HK-2 (cell line): Measurements from ENCODE around the gene TSPYL1.

Source experiments
- DNase-seq: peaks from one replicate; pipeline ENCODE4 v3.0.0-alpha.2; 2018; ENCODE audit not compliant: unreplicated experiment

The TSPYL1 gene

DNA sequence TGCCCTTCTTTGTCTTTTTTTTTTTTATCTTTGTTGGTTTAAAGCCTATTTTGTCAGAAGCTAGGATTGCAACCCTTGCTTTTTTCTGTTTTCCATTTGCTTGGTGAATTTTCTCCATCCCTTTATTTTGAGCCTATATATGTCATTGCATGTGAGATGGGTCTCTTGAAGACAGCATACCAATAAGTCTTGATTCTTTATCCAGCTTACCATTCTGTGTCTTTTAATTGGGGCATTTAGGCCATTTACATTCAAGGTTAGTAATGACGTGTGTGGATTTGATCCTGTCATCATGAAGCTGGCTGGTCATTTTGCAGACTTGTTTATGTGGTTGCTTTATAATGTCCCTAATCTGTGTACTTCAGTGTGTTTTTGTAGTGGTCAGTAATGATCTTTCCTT, 16.4 kb downstream of the TSPYL1 start:
- DNase-seq: no peak

DNA sequence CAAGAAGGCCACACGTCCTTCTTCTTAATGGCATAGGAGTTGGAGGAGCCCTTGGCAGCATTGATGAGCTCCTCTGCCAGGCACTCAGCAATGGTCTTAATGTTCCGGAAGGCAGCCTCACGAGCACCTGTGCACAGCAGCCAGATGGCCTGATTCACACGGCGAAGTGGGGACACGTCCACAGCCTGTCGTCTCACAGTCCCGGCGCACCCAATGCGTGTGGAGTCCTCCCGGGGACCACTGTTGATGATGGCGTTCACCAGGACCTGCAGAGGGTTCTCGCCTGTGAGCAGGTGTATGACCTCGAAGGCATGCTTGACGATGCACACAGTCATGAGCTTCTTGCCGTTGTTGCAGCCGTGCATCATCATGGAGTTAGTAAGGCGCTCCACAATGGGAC, 21.2 kb downstream of the TSPYL1 start:
- no peak for DNase-seq

GRCh38 chr6:116256694-116257093, 23.0 kb downstream of the TSPYL1 start:
- DNase-seq: no peak

DNA sequence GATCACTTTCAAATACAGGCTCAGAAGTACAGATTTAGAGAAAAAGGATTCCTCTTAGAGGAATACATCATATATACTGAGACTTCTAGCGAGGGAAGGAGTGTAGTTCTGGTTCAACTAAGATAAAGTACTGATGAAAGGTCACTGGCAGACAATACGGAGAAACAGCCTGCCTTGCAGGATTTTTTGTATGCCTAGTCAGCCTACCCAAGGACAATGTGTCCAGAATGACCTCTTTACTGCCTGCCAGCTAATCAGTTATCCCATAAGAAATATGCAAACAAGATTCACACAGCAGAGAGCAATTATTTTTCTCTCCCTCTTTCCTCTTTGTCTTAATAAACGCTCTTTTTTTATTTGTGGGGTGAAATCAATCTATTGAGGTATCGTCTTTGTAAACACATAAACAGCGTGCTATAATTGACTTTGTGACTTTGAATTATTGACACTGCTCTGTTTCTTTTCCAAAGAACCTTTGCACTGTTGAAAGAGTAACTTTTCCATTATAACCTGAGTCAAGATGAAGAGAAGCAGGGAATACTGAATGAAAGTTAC, 24.4 kb downstream of the TSPYL1 start:
- DNase-seq: no peak

DNA sequence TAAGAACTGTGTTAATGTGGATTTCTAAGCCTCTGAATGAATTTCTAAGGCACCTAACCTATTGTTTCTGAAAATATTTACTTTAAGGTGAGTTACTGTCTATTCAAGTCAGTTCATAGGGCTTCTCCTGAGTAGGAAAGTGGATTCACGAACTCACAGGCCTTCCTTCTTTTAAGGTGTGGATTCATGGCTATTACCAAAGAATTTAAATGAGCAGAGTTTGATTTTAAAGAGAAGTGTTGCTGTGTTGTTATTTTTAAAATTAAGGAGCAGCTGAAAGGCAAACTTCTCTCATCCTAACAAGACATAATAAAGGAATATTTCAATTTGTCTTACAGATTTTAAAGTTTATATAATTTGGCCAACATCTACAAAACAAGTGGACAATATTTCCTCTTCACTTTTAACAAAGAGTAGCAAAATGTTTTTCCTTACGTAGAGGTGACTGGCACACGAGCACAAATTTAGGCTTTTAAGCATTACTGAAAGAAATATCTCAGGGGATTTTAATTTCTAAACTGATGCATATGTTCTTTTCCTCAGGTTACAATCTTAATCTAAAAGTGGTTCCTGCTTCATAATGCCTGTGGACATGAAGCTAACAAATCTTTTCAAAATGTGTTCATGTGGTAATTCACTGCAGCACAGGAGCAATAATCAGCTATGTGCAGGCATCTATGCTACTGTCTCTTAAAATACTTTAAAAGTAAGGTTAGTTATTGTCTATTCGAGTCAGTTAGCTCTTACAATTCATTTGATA, 25.3 kb downstream of the TSPYL1 start:
- no peak for DNase-seq

DNA sequence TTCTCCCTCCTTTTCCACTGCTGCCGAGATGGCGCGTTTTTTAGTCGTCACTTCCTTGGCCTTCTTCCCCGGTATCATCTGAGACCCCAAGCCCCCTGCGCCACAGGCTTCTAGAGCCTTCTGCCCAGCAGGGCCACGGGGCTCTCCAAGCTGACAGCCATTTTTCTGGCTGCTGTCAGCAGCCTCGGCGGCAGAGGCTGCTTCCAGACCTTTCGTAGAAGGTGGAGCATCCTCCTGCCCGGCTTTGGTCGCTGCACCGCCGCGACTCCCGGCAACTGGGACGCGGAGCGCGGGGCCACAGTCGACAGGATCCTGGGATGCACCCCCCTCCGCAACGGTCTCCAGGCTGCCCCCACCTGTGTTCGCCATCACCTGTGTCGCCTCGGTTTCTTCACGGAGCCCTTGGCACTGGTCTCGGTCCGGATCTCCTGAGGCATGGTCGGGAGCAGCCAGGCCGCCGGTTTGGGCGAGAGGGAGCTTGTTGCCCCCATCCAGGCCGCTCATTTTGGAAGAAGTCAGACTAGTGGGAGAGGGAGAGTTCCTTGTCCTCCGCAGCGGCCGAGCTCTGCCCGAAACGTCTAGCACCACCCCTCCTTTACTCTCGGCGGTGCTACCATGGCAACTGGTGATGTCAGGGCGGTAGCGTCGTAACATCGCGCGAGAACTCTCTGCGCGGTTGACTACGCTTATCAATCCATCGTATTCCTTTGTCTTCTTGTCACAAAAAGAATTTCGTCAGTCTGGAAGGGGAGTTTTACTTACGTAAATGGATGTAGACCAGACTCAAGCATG, 26.0 kb downstream of the TSPYL1 start, which contains the start of gene TSPYL4:
Gene TSPYL4 (minus strand): TSS at position 571 of the 792 bp plus-strand sequence. CDS start 67 bp downstream, at position 504.
- peak; percentile 89 for DNase-seq

DNA sequence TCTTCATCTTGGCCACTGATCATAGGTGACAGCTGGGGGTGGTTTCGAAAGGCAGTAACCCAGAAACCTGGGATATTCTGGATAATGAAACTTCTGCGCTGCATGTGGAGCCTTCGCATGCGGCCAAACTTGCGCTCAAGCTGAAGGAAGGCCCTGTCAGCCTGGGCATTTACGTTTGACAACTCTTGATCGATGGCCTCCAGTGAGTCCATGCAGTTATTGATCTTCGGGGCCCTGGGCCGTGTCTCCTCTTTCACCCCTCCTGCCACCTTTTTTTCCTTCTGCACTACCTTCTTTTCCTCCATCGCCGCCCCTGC, 26.6 kb downstream of the TSPYL1 start:
- DNase-seq: no peak

DNA sequence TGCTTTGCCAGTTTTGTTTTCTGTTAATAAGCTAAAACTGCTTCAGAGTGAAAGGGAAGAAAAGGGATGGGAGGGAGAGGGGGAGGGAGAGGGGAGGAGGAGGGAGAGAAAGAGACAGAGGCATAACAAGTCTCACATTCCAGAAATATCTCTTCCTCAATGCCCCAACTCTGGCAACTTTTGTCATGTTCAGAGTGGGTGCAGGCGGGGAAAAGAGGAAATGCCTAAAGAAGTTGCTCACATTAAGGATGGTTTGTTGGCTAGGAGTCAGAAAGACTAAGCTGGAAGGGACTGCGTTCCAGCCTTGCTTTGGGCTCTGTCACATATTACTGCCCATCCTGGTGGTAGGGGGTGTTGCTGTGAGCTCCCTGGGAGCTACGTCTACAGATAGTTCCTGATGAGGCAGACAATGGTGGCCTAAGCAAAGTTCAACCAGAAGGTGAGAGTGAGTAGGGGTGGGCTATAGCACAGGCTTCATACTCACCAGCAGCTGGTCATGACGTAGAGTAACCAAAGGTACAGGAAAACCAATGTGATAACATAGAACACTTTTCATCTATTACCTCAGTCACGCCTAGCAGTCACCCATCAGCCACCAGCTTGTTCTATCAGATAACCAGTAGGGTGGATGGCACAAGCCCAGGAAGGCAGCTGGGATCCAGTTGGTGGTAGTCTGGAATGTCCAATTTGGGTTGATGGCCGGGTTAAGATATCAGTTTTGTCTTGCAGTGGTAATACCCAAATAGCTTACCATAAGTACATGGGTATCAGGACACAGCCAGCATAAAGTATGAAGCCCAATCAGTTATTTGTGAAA, 28.0 kb downstream of the TSPYL1 start:
- DNase-seq: no peak

DNA sequence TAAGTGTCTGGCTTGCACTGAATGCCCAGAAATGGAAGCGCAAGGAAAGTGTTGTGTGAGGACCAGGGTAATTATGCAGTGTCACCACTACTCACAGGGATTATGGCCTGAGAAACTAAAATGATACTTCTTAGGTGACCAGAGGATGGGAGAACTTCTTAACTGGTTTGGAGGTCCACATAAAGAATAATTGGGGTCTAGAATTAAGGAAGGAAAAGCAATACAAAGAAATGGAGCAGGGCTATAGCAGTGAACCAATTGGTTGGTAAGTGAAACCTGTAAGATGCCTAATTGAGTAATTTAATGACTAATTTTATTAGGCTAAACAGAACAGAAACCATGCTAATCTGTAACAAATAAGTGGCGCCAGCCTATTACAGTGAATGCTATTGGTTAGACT, 31.2 kb downstream of the TSPYL1 start:
- no peak for DNase-seq

DNA sequence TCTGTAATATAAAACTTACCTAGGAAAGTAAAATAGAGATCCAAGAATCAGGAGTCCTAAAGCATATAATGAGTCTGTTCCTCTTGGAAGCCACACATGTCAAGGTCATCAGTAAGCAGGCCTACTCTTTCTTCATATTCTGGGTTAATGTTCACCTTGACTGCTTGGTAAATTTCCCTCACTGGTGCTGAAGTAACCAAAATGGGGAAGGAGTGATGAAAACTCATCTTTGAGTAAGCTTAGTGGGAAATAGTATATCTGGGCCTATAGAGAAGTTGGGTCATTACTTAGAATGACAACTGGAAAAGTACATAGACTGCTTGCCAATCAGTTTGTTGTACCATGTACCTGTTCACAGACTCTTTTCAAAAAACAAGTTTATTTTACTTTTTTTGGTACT, 32.4 kb downstream of the TSPYL1 start:
- DNase-seq: no peak

- DNase-seq: no peak
These were observed 33.6 kb downstream of the TSPYL1 start for GRCh38 chr6:116246089-116246488.

GRCh38 chr6:116244284-116244683, 35.4 kb downstream of the TSPYL1 start:
- DNase-seq: no peak

GRCh38 chr6:116239856-116240255, 39.9 kb downstream of the TSPYL1 start:
- no peak for DNase-seq

DNA sequence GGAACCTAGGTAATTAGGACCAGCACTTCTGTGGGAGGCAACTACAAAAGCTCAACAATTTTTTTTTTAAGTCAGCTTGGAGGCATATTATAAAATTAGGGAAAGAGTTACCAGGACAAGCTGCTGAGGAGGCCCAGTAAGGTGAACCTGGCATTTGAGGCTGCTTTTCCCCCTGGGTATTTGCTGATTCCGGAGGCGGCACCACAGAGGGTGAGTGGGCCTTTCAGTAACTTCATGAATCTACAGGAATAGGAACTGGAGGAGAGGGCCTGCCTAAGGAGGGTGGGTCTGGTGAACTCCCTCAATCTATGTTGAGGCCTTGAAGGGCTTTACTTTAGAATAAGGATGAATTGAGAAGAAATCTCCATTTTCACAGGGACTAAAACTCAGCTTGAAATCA, 40.5 kb downstream of the TSPYL1 start:
- no peak for DNase-seq

GRCh38 chr6:116238083-116238482, 41.6 kb downstream of the TSPYL1 start:
- no peak for DNase-seq

- no peak for DNase-seq
These were observed 45.0 kb downstream of the TSPYL1 start for GRCh38 chr6:116234689-116235088.

- DNase-seq: no peak
These were observed 50.3 kb downstream of the TSPYL1 start for GRCh38 chr6:116229287-116229913.
